HFF-Myc (cell line): ENCODE results near the gene TMEM145.
A peak's percentile ranks its signal among the peaks of the same experiment; 100 is the strongest.

Experiments used
- DNase-seq: peaks from one replicate; pipeline ENCODE4 v3.0.0-alpha.2; 2011; ENCODE audit warnings: low read depth; ENCODE audit errors: extremely low read depth
- H3K4me3 ChIP-seq: replicated peaks from 2 replicates; pipeline ENCODE4 v1.5.1; 2011; ENCODE audit warnings: low read depth, mild to moderate bottlenecking, control low read depth, low read length
- CTCF ChIP-seq: IDR thresholded peaks from 2 replicates; pipeline ENCODE4 v1.5.1; 2012; ENCODE audit warnings: mild to moderate bottlenecking, low read depth, low read length, control low read depth; ENCODE audit errors: missing control alignments

The TMEM145 gene

GRCh38 chr19:42289556-42290041 is 23.5 kb upstream of the TMEM145 start:
- TF ChIP-seq CTCF, result no peak
- DNase-seq, result no peak
- no peak overlapping the region for H3K4me3 ChIP-seq

GRCh38 chr19:42290136-42290522 is 23.0 kb upstream of the TMEM145 start:
- H3K4me3 ChIP-seq, result no peak overlapping the region
- no peak for DNase-seq
- no peak for TF ChIP-seq CTCF

DNA sequence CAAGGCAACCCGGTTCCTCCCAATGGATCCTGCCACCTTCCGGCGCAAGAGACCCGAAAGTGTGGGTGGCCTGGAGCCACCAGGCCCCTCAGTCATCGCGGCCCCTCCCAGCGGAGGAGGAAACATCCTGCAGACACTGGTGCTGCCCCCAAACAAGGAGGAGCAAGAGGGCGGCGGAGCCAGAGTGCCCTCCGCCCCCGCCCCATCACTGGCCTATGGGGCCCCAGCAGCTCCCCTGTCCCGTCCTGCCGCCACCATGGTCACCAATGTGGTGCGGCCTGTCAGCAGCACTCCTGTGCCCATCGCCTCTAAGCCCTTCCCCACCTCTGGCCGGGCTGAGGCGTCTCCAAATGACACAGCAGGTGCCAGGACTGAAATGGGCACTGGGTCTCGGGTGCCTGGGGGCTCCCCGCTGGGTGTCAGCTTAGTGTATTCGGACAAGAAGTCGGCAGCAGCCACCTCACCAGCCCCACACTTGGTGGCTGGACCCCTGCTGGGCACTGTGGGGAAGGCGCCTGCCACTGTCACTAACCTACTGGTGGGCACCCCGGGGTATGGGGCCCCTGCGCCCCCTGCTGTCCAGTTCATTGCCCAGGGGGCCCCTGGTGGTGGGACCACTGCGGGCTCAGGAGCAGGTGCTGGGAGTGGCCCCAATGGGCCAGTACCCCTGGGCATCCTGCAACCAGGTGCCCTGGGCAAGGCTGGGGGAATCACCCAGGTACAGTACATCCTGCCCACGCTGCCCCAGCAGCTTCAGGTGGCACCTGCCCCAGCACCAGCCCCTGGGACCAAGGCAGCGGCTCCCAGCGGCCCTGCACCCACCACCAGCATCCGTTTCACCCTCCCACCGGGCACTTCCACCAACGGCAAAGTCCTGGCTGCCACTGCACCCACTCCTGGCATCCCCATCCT is 22.3 kb upstream of the TMEM145 start:
- no peak overlapping the region for H3K4me3 ChIP-seq
- TF ChIP-seq CTCF, result peak; percentile 63
- no peak for DNase-seq

DNA sequence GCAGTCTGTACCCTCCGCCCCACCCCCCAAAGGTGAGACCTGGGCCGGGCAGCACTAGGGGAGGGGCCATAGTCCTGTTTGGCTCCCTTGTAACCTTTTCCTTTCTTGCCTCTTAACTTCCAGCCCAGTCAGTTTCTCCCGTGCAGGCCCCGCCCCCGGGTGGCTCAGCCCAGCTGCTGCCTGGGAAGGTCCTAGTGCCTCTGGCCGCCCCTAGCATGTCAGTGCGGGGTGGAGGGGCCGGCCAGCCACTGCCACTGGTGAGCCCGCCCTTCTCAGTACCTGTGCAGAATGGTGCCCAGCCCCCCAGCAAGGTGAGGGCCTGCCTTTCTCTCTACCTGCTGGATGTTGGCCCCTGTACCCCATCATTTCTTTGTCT is 21.7 kb upstream of the TMEM145 start:
- H3K4me3 ChIP-seq, result no peak overlapping the region
- TF ChIP-seq CTCF, result no peak
- no peak for DNase-seq

DNA sequence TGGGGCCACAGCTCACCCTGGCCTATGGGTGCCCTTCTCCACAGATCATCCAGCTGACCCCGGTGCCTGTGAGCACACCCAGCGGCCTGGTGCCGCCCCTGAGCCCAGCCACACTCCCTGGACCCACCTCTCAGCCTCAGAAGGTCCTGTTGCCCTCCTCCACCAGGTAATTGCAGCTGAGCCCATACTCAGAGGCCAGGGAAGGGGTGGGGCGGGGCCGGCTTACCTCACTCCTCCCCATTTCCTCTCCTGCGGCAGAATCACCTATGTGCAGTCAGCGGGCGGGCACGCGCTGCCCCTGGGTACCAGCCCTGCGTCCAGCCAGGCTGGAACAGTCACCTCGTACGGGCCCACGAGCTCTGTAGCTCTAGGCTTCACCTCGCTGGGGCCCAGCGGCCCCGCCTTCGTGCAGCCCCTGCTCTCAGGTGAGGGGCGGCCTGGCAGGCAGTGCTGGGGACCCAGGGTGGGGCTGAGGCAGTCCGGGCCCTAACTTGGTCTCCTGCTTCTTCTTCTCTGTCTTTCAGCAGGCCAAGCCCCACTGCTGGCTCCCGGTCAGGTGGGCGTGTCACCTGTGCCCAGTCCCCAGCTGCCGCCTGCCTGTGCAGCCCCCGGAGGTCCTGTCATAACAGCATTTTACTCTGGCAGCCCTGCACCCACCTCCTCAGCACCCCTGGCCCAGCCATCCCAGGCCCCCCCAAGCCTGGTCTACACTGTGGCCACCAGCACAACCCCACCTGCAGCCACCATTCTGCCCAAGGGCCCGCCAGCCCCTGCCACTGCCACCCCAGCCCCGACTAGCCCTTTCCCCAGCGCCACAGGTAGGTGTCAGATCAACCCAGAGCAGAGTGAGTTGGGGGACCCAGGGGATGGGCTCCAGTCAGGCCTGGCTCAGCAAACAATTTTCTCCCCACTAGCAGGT is 20.8 kb upstream of the TMEM145 start:
- no peak for DNase-seq
- TF ChIP-seq CTCF, result no peak
- H3K4me3 ChIP-seq, result no peak overlapping the region

DNA sequence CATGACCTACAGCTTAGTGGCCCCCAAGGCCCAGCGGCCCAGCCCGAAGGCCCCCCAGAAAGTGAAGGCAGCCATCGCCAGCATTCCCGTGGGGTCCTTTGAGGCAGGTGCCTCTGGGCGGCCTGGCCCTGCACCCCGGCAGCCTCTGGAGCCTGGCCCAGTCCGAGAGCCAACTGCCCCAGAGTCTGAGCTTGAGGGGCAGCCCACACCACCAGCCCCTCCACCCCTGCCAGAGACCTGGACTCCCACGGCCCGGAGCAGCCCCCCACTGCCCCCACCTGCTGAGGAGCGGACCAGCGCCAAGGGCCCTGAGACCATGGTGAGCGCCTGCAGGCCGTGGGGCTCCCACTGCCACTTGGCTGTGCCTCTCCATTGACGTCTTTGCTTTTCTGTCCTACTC is 20.1 kb upstream of the TMEM145 start:
- TF ChIP-seq CTCF, result no peak
- no peak overlapping the region for H3K4me3 ChIP-seq
- DNase-seq, result no peak
